ENCODE results near the gene RHCG.

RHCG gene

GRCh38 chr15:89504166-89504565 lies 7.8 kb upstream of the RHCG start:
- no peaks in the 10 kb centered on the region for H3K9me3 ChIP-seq (ENCODE audit: control insufficient read depth in 1 of 2, low read length in 2 of 2)
- H3K36me3 ChIP-seq (ENCODE audit: control insufficient read depth in 1 of 2, insufficient read depth in 2 of 2, low read length in 2 of 2) = no peaks in the 10 kb centered on the region
- H3K9ac ChIP-seq (ENCODE audit: low read depth in 1 of 2, low read length in 2 of 2) = no peak overlapping the region
- H3K4me3 ChIP-seq (ENCODE audit: low read depth in 1 of 2, low read length in 2 of 2) = no peak overlapping the region
- H3K27ac ChIP-seq (ENCODE audit: low read depth, low read length) = no peak overlapping the region
- H3K4me1 ChIP-seq (ENCODE audit: control insufficient read depth in 1 of 2, insufficient read depth in 2 of 2, low read length in 2 of 2) = no peaks in the 10 kb centered on the region
- H3K27me3 ChIP-seq (ENCODE audit: control insufficient read depth in 1 of 2, insufficient read depth in 2 of 2, low read length in 2 of 2) = peaks cover 0 to 10% of the 10 kb centered on the region in 2 donors

GRCh38 chr15:89502867-89503595 lies 6.6 kb upstream of the RHCG start:
- no peak overlapping the region for H3K4me3 ChIP-seq (ENCODE audit: low read depth in 1 of 2, low read length in 2 of 2)
- H3K4me1 ChIP-seq (ENCODE audit: control insufficient read depth in 1 of 2, insufficient read depth in 2 of 2, low read length in 2 of 2) = no peaks in the 10 kb centered on the region
- H3K9ac ChIP-seq (ENCODE audit: low read depth in 1 of 2, low read length in 2 of 2) = no peak overlapping the region
- H3K9me3 ChIP-seq (ENCODE audit: control insufficient read depth in 1 of 2, low read length in 2 of 2) = no peaks in the 10 kb centered on the region
- no peaks in the 10 kb centered on the region for H3K36me3 ChIP-seq (ENCODE audit: control insufficient read depth in 1 of 2, insufficient read depth in 2 of 2, low read length in 2 of 2)
- peaks cover 4 to 13% of the 10 kb centered on the region in 2 donors for H3K27me3 ChIP-seq (ENCODE audit: control insufficient read depth in 1 of 2, insufficient read depth in 2 of 2, low read length in 2 of 2)
- no peak overlapping the region for H3K27ac ChIP-seq (ENCODE audit: low read depth, low read length)

DNA sequence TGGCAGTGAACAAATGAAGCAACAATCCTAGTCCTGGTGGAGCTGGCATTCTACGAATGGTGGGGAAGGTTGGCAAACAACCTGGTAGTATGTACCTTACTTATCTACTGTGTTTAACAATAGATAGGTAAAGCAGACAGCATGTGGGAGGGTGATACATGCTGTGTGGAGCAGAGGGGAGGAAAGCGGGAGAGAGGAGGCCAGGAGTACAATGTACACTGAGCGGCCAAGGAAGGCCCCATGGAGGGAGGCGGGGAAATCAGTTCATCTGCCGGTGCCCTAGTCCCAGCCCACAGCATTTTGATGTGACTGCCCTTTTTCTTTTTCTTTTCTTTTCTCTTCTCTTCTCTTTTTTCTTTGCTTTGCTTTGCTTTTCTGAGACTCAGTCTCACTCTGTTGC lies 5.3 kb upstream of the RHCG start:
- H3K4me3 ChIP-seq (ENCODE audit: low read depth in 1 of 2, low read length in 2 of 2) = no peak overlapping the region
- no peak overlapping the region for H3K9ac ChIP-seq (ENCODE audit: low read depth in 1 of 2, low read length in 2 of 2)
- no peaks in the 10 kb centered on the region for H3K9me3 ChIP-seq (ENCODE audit: control insufficient read depth in 1 of 2, low read length in 2 of 2)
- H3K27me3 ChIP-seq (ENCODE audit: control insufficient read depth in 1 of 2, insufficient read depth in 2 of 2, low read length in 2 of 2) = peaks cover 9 to 16% of the 10 kb centered on the region in 2 donors
- H3K4me1 ChIP-seq (ENCODE audit: control insufficient read depth in 1 of 2, insufficient read depth in 2 of 2, low read length in 2 of 2) = no peaks in the 10 kb centered on the region
- H3K36me3 ChIP-seq (ENCODE audit: control insufficient read depth in 1 of 2, insufficient read depth in 2 of 2, low read length in 2 of 2) = no peaks in the 10 kb centered on the region
- no peak overlapping the region for H3K27ac ChIP-seq (ENCODE audit: low read depth, low read length)

DNA sequence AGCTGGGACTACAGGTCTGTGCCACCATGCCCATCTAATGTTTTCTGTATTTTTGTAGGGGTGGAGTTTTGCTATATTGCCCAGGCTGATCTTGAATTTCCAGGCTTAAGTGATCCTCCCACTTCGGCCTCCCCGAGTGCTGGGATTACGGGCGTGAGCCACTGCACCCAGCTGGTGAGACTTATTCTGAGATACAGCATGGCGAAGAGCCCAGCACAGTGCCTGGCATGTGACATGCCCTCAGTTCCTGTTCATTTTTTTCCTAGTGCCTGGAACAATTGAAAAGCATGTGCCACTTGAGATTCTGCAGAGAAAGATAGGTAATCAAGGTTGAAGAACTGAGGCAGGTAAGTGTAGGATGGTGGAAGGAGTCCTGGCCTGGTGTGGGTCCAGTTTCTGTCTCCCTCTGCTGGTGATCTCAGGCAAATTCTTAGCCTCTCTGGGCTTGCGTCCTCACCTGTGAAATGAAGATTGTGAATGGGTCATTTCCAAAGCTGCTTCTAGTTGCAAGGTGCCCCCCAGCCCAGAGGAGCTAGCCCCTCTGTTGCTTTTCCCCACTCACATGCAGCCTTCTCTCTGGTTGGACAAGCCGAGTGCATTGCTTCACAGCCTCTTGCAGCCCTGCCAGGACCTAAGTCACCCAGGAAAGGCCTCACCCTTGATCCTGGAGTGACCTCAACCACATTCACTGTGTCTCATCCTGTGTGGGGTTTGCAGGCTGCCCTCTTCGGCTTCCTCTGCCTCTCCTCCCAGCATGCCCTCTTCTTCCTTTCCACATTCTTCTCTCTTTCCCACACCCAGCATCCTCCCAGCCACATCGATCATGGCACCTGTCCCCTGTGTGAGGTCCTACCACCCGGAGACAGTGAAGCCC lies 4.3 kb upstream of the RHCG start:
- Histone ChIP-seq H3K9me3 (ENCODE audit: control insufficient read depth in 1 of 2, low read length in 2 of 2) (no peaks in the 10 kb centered on the region), H3K9ac (ENCODE audit: low read depth in 1 of 2, low read length in 2 of 2) (no peak overlapping the region), H3K4me1 (ENCODE audit: control insufficient read depth in 1 of 2, insufficient read depth in 2 of 2, low read length in 2 of 2) (no peaks in the 10 kb centered on the region), H3K36me3 (ENCODE audit: control insufficient read depth in 1 of 2, insufficient read depth in 2 of 2, low read length in 2 of 2) (no peaks in the 10 kb centered on the region), H3K4me3 (ENCODE audit: low read depth in 1 of 2, low read length in 2 of 2) (no peak overlapping the region), H3K27ac (ENCODE audit: low read depth, low read length) (no peak overlapping the region), H3K27me3 (ENCODE audit: control insufficient read depth in 1 of 2, insufficient read depth in 2 of 2, low read length in 2 of 2) (peaks cover 18 to 27% of the 10 kb centered on the region in 2 donors)

DNA sequence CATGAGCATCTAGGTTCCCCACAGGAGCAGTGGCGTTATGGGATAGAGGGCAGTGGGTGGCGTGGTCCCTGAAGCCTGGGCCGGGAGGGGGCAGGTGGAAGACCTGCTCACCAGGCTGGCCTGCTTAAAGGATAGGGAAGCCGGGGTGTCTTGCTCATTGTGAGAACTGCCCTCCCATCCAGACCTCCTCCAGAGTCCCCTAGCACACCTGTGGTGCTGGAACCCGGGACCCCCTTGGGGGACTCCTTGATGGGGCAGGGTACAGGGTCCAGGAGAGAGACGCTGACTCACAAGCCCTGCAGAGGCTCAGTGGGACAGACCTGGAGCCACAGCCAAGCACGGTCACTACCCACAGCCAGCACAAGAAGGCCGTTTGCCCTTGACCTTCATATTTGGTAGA lies 2.8 kb upstream of the RHCG start:
- H3K27me3 ChIP-seq (ENCODE audit: control insufficient read depth in 1 of 2, insufficient read depth in 2 of 2, low read length in 2 of 2) = peaks cover 33 to 39% of the 10 kb centered on the region in 2 donors
- H3K4me3 ChIP-seq (ENCODE audit: low read depth in 1 of 2, low read length in 2 of 2) = no peak overlapping the region
- H3K4me1 ChIP-seq (ENCODE audit: control insufficient read depth in 1 of 2, insufficient read depth in 2 of 2, low read length in 2 of 2) = no peaks in the 10 kb centered on the region
- H3K27ac ChIP-seq (ENCODE audit: low read depth, low read length) = no peak overlapping the region
- H3K9ac ChIP-seq (ENCODE audit: low read depth in 1 of 2, low read length in 2 of 2) = no peak overlapping the region
- H3K9me3 ChIP-seq (ENCODE audit: control insufficient read depth in 1 of 2, low read length in 2 of 2) = no peaks in the 10 kb centered on the region
- no peaks in the 10 kb centered on the region for H3K36me3 ChIP-seq (ENCODE audit: control insufficient read depth in 1 of 2, insufficient read depth in 2 of 2, low read length in 2 of 2)

- H3K9ac ChIP-seq (ENCODE audit: low read depth in 1 of 2, low read length in 2 of 2) = no peak overlapping the region
- no peaks in the 10 kb centered on the region for H3K36me3 ChIP-seq (ENCODE audit: control insufficient read depth in 1 of 2, insufficient read depth in 2 of 2, low read length in 2 of 2)
- H3K27me3 ChIP-seq (ENCODE audit: control insufficient read depth in 1 of 2, insufficient read depth in 2 of 2, low read length in 2 of 2) = peaks cover 36 to 43% of the 10 kb centered on the region in 2 donors
- no peaks in the 10 kb centered on the region for H3K9me3 ChIP-seq (ENCODE audit: control insufficient read depth in 1 of 2, low read length in 2 of 2)
- no peaks in the 10 kb centered on the region for H3K4me1 ChIP-seq (ENCODE audit: control insufficient read depth in 1 of 2, insufficient read depth in 2 of 2, low read length in 2 of 2)
- no peak overlapping the region for H3K4me3 ChIP-seq (ENCODE audit: low read depth in 1 of 2, low read length in 2 of 2)
- no peak overlapping the region for H3K27ac ChIP-seq (ENCODE audit: low read depth, low read length)
These were observed 2.2 kb upstream of the RHCG start for GRCh38 chr15:89498574-89498906.

DNA sequence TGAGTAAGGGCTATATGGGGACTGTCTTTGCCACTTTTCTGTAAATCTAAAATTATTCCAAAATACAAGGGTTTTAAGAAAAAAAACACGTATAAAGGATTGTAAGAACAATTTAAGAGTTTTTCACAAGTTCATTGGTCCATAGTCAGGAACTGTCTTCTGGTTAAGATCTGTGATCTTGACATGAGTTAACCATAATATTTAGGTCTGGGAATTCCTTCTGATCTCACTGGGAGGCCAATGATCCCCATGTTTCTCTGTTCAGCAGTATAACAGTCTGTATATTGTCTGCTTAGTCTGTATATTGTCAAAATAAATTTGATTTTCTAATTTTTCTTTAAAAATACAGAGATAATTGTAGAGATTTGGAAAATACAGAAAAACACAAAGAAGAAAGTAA lies 848 bp upstream of the RHCG start:
- Histone ChIP-seq H3K9me3 (ENCODE audit: control insufficient read depth in 1 of 2, low read length in 2 of 2) (no peaks in the 10 kb centered on the region), H3K36me3 (ENCODE audit: control insufficient read depth in 1 of 2, insufficient read depth in 2 of 2, low read length in 2 of 2) (no peaks in the 10 kb centered on the region), H3K27ac (ENCODE audit: low read depth, low read length) (no peak overlapping the region), H3K27me3 (ENCODE audit: control insufficient read depth in 1 of 2, insufficient read depth in 2 of 2, low read length in 2 of 2) (peaks cover 36 to 52% of the 10 kb centered on the region in 2 donors), H3K4me3 (ENCODE audit: low read depth in 1 of 2, low read length in 2 of 2) (no peak overlapping the region), H3K9ac (ENCODE audit: low read depth in 1 of 2, low read length in 2 of 2) (no peak overlapping the region), H3K4me1 (ENCODE audit: control insufficient read depth in 1 of 2, insufficient read depth in 2 of 2, low read length in 2 of 2) (no peaks in the 10 kb centered on the region)

DNA sequence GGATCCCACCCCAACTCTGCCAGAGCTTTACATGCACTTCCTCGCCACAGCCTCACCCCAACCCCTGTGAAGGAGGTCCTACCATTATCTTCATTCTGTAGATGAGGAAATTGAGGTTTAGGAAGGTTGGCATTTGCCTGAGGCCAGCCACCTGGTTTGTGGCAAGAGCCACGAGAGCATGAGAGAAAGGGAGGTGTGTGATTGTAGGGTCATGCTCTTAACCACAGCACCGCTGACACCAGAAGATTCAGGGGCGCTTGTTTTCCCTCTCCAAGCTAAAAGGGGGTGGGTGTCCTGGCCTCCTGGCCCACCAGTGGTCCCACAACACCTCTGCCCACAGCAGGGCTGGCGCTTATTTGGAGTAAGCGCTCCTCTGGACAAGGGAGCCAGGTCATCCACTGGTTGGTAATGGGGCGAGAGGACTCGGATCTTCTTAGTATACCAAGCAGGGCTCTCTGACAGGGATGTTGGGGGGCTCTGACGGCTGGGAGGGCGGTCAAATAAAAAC lies 691 bp downstream of the RHCG start:
- no peak overlapping the region for H3K9ac ChIP-seq (ENCODE audit: low read depth in 1 of 2, low read length in 2 of 2)

GRCh38 chr15:89494941-89495637 lies 1.3 kb downstream of the RHCG start:
- Histone ChIP-seq H3K9ac (ENCODE audit: low read depth in 1 of 2, low read length in 2 of 2) (no peak overlapping the region), H3K27me3 (ENCODE audit: control insufficient read depth in 1 of 2, insufficient read depth in 2 of 2, low read length in 2 of 2) (peaks cover 36 to 47% of the 10 kb centered on the region in 2 donors), H3K27ac (ENCODE audit: low read depth, low read length) (no peak overlapping the region), H3K36me3 (ENCODE audit: control insufficient read depth in 1 of 2, insufficient read depth in 2 of 2, low read length in 2 of 2) (no peaks in the 10 kb centered on the region), H3K4me3 (ENCODE audit: low read depth in 1 of 2, low read length in 2 of 2) (no peak overlapping the region), H3K9me3 (ENCODE audit: control insufficient read depth in 1 of 2, low read length in 2 of 2) (no peaks in the 10 kb centered on the region), H3K4me1 (ENCODE audit: control insufficient read depth in 1 of 2, insufficient read depth in 2 of 2, low read length in 2 of 2) (no peaks in the 10 kb centered on the region)

More for the DNA sequence above, 691 bp downstream of the RHCG start:
- H3K27me3 ChIP-seq (ENCODE audit: control insufficient read depth in 1 of 2, insufficient read depth in 2 of 2, low read length in 2 of 2) = peaks cover 36 to 47% of the 10 kb centered on the region in 2 donors
- no peaks in the 10 kb centered on the region for H3K4me1 ChIP-seq (ENCODE audit: control insufficient read depth in 1 of 2, insufficient read depth in 2 of 2, low read length in 2 of 2)
- no peaks in the 10 kb centered on the region for H3K36me3 ChIP-seq (ENCODE audit: control insufficient read depth in 1 of 2, insufficient read depth in 2 of 2, low read length in 2 of 2)
- H3K27ac ChIP-seq (ENCODE audit: low read depth, low read length) = no peak overlapping the region
- H3K4me3 ChIP-seq (ENCODE audit: low read depth in 1 of 2, low read length in 2 of 2) = no peak overlapping the region
- no peaks in the 10 kb centered on the region for H3K9me3 ChIP-seq (ENCODE audit: control insufficient read depth in 1 of 2, low read length in 2 of 2)

- H3K9ac ChIP-seq (ENCODE audit: low read depth in 1 of 2, low read length in 2 of 2) = no peak overlapping the region
- H3K27me3 ChIP-seq (ENCODE audit: control insufficient read depth in 1 of 2, insufficient read depth in 2 of 2, low read length in 2 of 2) = peaks cover 36 to 46% of the 10 kb centered on the region in 2 donors
- H3K9me3 ChIP-seq (ENCODE audit: control insufficient read depth in 1 of 2, low read length in 2 of 2) = no peaks in the 10 kb centered on the region
- no peak overlapping the region for H3K27ac ChIP-seq (ENCODE audit: low read depth, low read length)
- no peaks in the 10 kb centered on the region for H3K4me1 ChIP-seq (ENCODE audit: control insufficient read depth in 1 of 2, insufficient read depth in 2 of 2, low read length in 2 of 2)
- no peaks in the 10 kb centered on the region for H3K36me3 ChIP-seq (ENCODE audit: control insufficient read depth in 1 of 2, insufficient read depth in 2 of 2, low read length in 2 of 2)
- H3K4me3 ChIP-seq (ENCODE audit: low read depth in 1 of 2, low read length in 2 of 2) = no peak overlapping the region
These were observed 2.4 kb downstream of the RHCG start for GRCh38 chr15:89494031-89494430.

Data from duodenal mucosa (tissue), 2 donors.